GM21723 (cell line): Measurements from ENCODE around the gene RBM20.

Experiments used
- ATAC-seq: cut with Tn5 transposase; IDR thresholded peaks from one replicate; pipeline ENCODE4 v1.9.1; 2021; ENCODE audit warnings: mild to moderate bottlenecking, moderate library complexity; ENCODE audit not compliant: unreplicated experiment

Gene RBM20

GRCh38 chr10:110780704-110781103 lies 136.6 kb downstream of the RBM20 start:
- ATAC-seq = no peak

DNA sequence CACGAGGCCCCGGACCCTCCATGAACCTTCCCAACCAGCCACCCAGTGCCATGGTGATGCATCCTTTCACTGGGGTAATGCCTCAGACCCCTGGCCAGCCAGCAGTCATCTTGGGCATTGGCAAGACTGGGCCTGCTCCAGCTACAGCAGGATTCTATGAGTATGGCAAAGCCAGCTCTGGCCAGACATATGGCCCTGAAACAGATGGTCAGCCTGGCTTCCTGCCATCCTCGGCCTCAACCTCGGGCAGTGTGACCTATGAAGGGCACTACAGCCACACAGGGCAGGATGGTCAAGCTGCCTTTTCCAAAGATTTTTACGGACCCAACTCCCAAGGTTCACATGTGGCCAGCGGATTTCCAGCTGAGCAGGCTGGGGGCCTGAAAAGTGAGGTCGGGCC lies 137.0 kb downstream of the RBM20 start:
- ATAC-seq = no peak

GRCh38 chr10:110782616-110783015 lies 138.5 kb downstream of the RBM20 start:
- no peak for ATAC-seq

- no peak for ATAC-seq
Measured at GRCh38 chr10:110783509-110784107, 139.5 kb downstream of the RBM20 start.

DNA sequence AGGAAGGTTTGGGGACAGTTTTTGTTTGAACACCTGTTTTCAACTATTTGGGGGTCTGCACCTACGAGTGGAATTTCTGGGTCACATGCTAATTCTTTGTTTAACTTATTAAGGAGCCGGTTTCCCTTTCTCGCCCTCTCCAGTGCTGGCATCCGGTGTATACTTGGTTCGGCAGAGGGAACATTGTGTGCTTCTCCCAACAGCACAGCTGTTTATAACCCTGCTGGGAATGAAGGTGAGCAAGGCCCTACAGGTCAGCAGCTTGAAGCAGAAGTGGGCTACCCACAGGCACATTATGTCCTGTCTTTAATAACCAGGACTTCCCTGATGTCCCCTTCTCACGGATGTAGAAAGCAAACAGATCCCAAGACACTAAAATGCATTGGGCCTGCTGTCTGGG lies 140.1 kb downstream of the RBM20 start:
- no peak for ATAC-seq

- ATAC-seq = no peak
Measured at GRCh38 chr10:110786172-110786571, 142.0 kb downstream of the RBM20 start.

- ATAC-seq = no peak
Measured at GRCh38 chr10:110788620-110789385, 144.7 kb downstream of the RBM20 start.

- no peak for ATAC-seq
Measured at GRCh38 chr10:110789604-110790433, 145.7 kb downstream of the RBM20 start.

DNA sequence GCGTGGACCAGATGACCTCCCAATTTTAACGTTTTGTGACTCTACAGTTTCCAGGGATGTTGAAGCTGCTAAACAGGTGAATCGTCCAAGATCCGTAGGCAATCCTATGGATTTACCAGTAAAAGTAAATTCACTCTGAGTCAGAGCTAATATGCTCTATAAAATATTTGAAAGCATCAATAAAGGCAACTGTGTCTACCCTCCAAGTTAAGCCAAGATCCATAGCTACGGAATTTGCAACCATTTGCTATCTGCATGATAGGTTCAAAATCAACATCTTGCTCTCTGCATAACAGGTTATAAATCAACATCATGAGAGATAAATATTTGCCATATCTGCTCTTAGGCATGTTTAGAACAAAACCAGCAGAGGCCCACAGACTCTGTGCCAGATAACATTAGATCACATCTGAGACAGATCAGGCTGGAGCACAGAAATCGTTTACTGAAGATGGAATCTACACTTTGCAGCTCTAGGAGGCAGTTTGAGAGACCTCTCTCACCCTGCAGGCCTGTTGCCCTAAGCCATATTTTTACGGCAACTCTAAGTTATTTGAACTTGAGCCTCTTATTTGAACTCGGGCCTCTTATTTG lies 146.9 kb downstream of the RBM20 start:
- no peak for ATAC-seq

GRCh38 chr10:110791541-110792073 lies 147.5 kb downstream of the RBM20 start:
- ATAC-seq = no peak

GRCh38 chr10:110792476-110793125 lies 148.5 kb downstream of the RBM20 start:
- ATAC-seq = no peak

DNA sequence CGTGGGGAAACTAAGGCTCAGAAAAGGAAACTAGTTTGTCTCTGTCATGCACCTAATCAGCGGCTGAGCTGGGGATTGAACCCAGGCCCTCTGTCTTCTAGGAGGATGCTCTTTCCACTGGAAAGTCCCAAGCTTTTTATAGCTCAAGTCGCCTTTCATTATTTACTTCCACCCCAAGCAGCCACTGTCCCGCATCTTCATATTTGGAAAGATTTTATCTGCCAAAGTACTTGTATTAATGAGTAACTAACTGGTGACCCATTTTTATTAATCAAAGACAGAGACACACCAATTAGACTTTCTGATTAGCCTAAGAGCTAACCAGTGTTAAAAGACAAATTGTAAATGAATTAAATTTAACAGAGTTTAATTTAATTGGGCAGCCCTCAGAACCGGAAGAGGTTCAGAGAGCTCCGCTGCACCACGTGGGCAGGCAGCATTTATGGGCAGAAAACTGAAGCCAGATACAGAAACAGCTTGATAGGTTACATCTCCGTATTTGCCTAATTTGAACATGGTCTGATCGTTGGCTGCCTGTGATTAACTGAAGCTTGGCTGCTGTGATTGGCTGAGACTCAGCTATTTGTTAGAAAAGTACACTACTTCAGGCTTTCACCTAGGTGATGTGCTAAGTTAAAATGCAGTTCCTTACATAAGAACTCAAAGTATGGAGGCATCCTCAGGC lies 149.1 kb downstream of the RBM20 start:
- no peak for ATAC-seq

- no peak for ATAC-seq
Measured at GRCh38 chr10:110793886-110794285, 149.8 kb downstream of the RBM20 start.

DNA sequence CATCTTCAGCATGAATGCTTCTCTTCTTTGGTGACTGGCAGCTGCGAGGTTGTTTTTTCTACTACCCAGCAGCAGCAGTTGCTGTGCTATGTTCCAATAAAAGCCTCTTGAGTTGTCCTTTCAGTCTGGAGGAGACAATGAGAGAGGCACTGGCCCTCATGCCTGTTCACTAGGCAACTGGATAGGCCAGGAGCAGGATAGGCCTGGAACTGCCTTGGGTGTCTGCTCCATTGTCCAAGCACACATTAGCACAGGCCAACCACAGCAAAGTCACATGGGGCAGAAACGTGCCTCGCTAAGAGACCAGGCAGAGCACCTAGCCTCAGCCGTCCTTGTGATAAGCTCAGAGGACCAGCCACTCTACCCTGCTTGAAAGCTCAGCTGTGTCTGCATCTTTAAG lies 150.7 kb downstream of the RBM20 start:
- no peak for ATAC-seq

GRCh38 chr10:110797416-110797815 lies 153.3 kb downstream of the RBM20 start:
- no peak for ATAC-seq

- no peak for ATAC-seq
Measured at GRCh38 chr10:110798340-110798739, 154.2 kb downstream of the RBM20 start.

DNA sequence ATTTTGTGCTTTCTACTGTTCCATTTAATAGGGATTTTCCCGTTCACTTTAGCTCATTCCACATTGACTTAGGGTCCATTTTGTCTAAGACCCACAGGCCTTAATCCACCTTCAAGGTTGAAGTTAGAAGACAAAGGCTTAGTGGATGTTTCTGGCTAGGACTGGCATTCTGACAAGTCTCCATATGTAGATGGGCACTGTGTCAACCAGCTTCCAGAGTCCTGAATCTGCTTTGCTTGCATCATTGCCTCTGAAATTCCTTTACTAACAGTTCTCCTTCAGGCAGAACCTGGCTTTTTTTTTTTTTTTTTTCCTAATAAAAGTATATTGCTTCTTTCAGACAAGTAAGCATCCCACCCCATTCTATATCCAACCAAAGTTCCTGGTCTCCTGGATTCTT lies 158.0 kb downstream of the RBM20 start:
- ATAC-seq = no peak

GRCh38 chr10:110802551-110803238 lies 158.6 kb downstream of the RBM20 start:
- ATAC-seq = peak; percentile 76

DNA sequence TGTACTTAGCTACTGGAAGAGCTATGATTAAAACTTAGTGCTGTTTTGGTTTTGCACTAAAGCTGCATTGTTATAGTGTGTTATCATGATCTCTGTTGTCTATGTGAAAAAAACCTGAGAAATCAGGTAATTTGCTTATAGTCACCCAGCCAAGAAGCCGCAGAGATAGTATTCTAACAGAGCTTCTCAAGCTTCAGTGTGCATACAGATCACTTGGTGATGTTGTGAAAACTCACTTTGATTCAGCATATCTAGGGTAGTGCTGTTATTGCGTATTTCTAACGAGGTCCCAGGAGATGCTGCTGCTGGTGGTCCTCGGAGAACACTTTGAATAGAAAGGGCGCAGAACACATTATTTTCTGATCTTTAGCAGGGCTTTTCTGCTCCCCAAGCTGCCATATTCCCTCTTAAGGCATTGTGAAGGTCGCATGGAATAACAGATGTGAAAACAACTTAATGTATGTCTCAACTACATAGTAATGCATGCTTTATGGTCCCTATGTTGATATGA lies 159.2 kb downstream of the RBM20 start:
- peak; percentile 74 for ATAC-seq
